ENCODE data around the gene EIF2S1. TPM values are rescaled to one million over a fixed set of nuclear protein-coding genes. Genes with fewer than 3 reads are reported as not detected.
A peak's percentile ranks its signal among the peaks of the same experiment; 100 is the strongest.

EIF2S1 gene
- total RNA-seq, 1 donor from 2014 or later: 143 TPM

DNA sequence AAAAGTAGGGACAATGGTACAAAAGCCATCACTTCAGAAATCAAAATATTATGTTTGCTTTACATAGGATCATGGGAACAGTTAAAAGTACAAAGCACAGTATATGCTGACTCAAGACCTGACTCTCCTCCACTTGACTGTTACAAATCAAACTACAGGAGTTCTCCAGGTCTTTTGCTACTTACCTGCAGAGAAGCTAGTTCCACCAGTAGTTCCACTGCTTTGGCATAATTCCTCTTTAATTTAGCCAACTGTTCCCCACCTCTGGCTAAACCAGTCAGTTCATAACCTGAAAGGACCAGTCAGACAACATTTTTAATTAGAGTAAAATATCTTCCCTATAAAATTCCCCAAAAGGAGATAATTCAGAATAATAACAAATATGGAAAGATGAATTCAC is 14.5 kb upstream of the EIF2S1 start:
- Histone ChIP-seq H3K36me3 (ENCODE audit: insufficient read depth, low read length) (peaks cover 58% of the 10 kb centered on the region), H3K9me3 (ENCODE audit: insufficient read depth, low read depth, low read length) (no peaks in the 10 kb centered on the region), H4K20me1 (ENCODE audit: insufficient read depth, low read length) (peaks cover 5% of the 10 kb centered on the region), H3K4me3 (ENCODE audit: insufficient read depth, low read depth, low read length) (no peak overlapping the region), H3K4me2 (ENCODE audit: low read length) (no peak overlapping the region), H2AFZ (ENCODE audit: low read depth, low read length) (no peak overlapping the region), H3K79me2 (ENCODE audit: insufficient read depth, low read length) (peaks cover 2% of the 10 kb centered on the region), H3K27ac (ENCODE audit: low read depth, low read length) (no peak overlapping the region), H3K27me3 (ENCODE audit: insufficient read depth, low read length) (no peaks in the 10 kb centered on the region), H3K9ac (ENCODE audit: low read length) (no peak overlapping the region), H3K4me1 (ENCODE audit: insufficient read depth, low read length) (no peaks in the 10 kb centered on the region)
- Mint-ChIP-seq H3K36me3 (ENCODE audit: low read depth, unreplicated experiment) (peaks cover 22% of the 10 kb centered on the region), H3K9me3 (ENCODE audit: unreplicated experiment) (no peaks in the 10 kb centered on the region), H3K4me3 (ENCODE audit: unreplicated experiment) (no peak overlapping the region), H3K27ac (ENCODE audit: unreplicated experiment) (no peak overlapping the region), H3K27me3 (ENCODE audit: low read depth, unreplicated experiment) (no peaks in the 10 kb centered on the region), H3K4me1 (ENCODE audit: low read depth, unreplicated experiment) (no peaks in the 10 kb centered on the region)
- no peak for FAIRE-seq
- DNase-seq (ENCODE audit: low read depth): no peak
- no peak for TF ChIP-seq EZH2 (IDR thresholded peaks at IDR 0.05; ENCODE audit: insufficient read depth, low read length)
- TF ChIP-seq, protein P1, sequence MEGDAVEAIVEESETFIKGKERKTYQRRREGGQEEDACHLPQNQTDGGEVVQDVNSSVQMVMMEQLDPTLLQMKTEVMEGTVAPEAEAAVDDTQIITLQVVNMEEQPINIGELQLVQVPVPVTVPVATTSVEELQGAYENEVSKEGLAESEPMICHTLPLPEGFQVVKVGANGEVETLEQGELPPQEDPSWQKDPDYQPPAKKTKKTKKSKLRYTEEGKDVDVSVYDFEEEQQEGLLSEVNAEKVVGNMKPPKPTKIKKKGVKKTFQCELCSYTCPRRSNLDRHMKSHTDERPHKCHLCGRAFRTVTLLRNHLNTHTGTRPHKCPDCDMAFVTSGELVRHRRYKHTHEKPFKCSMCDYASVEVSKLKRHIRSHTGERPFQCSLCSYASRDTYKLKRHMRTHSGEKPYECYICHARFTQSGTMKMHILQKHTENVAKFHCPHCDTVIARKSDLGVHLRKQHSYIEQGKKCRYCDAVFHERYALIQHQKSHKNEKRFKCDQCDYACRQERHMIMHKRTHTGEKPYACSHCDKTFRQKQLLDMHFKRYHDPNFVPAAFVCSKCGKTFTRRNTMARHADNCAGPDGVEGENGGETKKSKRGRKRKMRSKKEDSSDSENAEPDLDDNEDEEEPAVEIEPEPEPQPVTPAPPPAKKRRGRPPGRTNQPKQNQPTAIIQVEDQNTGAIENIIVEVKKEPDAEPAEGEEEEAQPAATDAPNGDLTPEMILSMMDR (IDR thresholded peaks at IDR 0.05; ENCODE audit: insufficient read depth, low read depth, low read length): no peak

DNA sequence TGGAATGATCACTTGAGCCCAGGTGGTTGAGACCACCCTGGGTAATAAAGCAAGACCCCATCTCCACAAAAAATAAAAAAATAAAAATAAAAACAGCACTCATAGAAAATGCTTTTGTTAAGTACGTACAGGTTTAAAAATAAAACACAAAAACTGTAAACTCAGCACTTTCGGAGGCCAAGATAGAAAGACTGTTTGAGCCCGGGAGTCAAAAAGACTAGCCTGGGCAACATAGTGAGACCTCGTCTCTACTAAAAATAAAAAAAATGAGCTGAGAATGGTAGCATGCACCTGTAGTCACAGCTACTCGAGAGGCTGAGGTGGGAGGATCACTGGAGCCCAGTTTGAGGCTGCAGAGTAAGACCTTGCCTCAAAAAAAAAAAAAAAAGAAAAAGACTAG is 8.1 kb upstream of the EIF2S1 start:
- no peaks in the 10 kb centered on the region for H3K9me3 ChIP-seq (ENCODE audit: insufficient read depth, low read depth, low read length)
- peaks cover 41% of the 10 kb centered on the region for H3K36me3 ChIP-seq (ENCODE audit: insufficient read depth, low read length)
- no peak for DNase-seq (ENCODE audit: low read depth)
- Mint-ChIP-seq H3K36me3 (ENCODE audit: low read depth, unreplicated experiment) (peaks cover 4% of the 10 kb centered on the region), H3K27me3 (ENCODE audit: low read depth, unreplicated experiment) (no peaks in the 10 kb centered on the region), H3K27ac (ENCODE audit: unreplicated experiment) (no peak overlapping the region), H3K4me1 (ENCODE audit: low read depth, unreplicated experiment) (peaks cover 4% of the 10 kb centered on the region), H3K9me3 (ENCODE audit: unreplicated experiment) (no peaks in the 10 kb centered on the region), H3K4me3 (ENCODE audit: unreplicated experiment) (no peak overlapping the region)
- no peak for TF ChIP-seq EZH2 (IDR thresholded peaks at IDR 0.05; ENCODE audit: insufficient read depth, low read length)
- TF ChIP-seq, protein P1 (IDR thresholded peaks at IDR 0.05; ENCODE audit: insufficient read depth, low read depth, low read length): no peak
- no peaks in the 10 kb centered on the region for H3K27me3 ChIP-seq (ENCODE audit: insufficient read depth, low read length)
- H3K4me3 ChIP-seq (ENCODE audit: insufficient read depth, low read depth, low read length): no peak overlapping the region
- H3K9ac ChIP-seq (ENCODE audit: low read length): no peak overlapping the region
- H3K27ac ChIP-seq (ENCODE audit: low read depth, low read length): no peak overlapping the region
- H3K4me2 ChIP-seq (ENCODE audit: low read length): no peak overlapping the region
- FAIRE-seq: no peak
- H4K20me1 ChIP-seq (ENCODE audit: insufficient read depth, low read length): peaks cover 46% of the 10 kb centered on the region
- peaks cover 62% of the 10 kb centered on the region for H3K79me2 ChIP-seq (ENCODE audit: insufficient read depth, low read length)
- H2AFZ ChIP-seq (ENCODE audit: low read depth, low read length): no peak overlapping the region
- H3K4me1 ChIP-seq (ENCODE audit: insufficient read depth, low read length): no peaks in the 10 kb centered on the region

DNA sequence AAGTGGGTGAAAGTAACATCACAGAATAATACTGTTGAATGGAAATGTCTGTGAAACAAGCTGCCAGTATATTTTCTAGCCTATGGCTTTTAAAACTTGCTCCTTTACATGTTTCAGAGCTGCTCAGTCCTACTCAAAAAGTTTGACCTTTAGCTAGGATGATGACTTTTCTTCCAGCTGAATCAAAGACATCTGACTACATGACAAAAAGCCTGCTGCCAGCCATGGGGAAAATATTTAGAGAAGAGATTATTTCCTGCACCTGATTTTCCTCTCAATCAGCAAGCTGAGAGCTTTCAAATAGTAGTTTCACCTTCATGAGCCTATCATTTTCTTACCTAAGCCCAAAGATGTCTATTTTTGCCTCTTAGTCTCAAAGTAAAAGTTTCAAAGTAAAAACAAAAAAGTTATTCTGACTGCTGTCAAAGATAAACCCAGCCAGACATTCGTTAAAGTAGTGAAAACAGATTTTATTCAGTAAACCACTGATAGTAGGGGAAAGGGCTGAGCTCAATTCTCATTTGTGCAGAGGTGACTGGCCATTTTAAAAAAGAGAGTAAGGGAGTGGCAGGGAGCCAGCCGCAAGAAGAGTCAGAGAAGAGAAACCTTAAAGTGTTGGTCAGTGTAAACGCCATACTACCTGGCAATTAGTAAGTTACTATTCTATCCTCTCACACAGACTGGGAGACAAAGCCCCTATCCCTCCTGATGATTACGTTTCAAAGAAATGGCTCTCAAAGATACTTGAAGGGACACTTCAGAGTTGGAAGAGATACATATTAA is 2.8 kb upstream of the EIF2S1 start:
- no peak overlapping the region for H3K27ac ChIP-seq (ENCODE audit: low read depth, low read length)
- peaks cover 93% of the 10 kb centered on the region for H3K79me2 ChIP-seq (ENCODE audit: insufficient read depth, low read length)
- Mint-ChIP-seq H3K4me1 (ENCODE audit: low read depth, unreplicated experiment) (peaks cover 23% of the 10 kb centered on the region), H3K9me3 (ENCODE audit: unreplicated experiment) (no peaks in the 10 kb centered on the region), H3K36me3 (ENCODE audit: low read depth, unreplicated experiment) (no peaks in the 10 kb centered on the region), H3K27ac (ENCODE audit: unreplicated experiment) (no peak overlapping the region), H3K27me3 (ENCODE audit: low read depth, unreplicated experiment) (no peaks in the 10 kb centered on the region), H3K4me3 (ENCODE audit: unreplicated experiment) (peak overlapping the region; percentile 97)
- DNase-seq (ENCODE audit: low read depth) (no peak), FAIRE-seq (no peak)
- H3K36me3 ChIP-seq (ENCODE audit: insufficient read depth, low read length): peaks cover 6% of the 10 kb centered on the region
- peaks cover 75% of the 10 kb centered on the region for H4K20me1 ChIP-seq (ENCODE audit: insufficient read depth, low read length)
- peaks cover 23% of the 10 kb centered on the region for H3K4me1 ChIP-seq (ENCODE audit: insufficient read depth, low read length)
- peak overlapping the region; percentile 98 for H3K9ac ChIP-seq (ENCODE audit: low read length)
- peak overlapping the region; percentile 99 for H3K4me3 ChIP-seq (ENCODE audit: insufficient read depth, low read depth, low read length)
- no peak for TF ChIP-seq EZH2 (IDR thresholded peaks at IDR 0.05; ENCODE audit: insufficient read depth, low read length)
- TF ChIP-seq, protein P1 (IDR thresholded peaks at IDR 0.05; ENCODE audit: insufficient read depth, low read depth, low read length): no peak
- no peak overlapping the region for H2AFZ ChIP-seq (ENCODE audit: low read depth, low read length)
- H3K4me2 ChIP-seq (ENCODE audit: low read length): peak overlapping the region; percentile 96
- H3K27me3 ChIP-seq (ENCODE audit: insufficient read depth, low read length): no peaks in the 10 kb centered on the region
- H3K9me3 ChIP-seq (ENCODE audit: insufficient read depth, low read depth, low read length): no peaks in the 10 kb centered on the region
